ENCODE data around the gene IGFBP2.

Gene IGFBP2

GRCh38 chr2:216643986-216644659 is 10.9 kb downstream of the IGFBP2 start:
- no peak for DNase-seq (ENCODE audit: low spot score)

- no peak for DNase-seq (ENCODE audit: low spot score)
Measured at GRCh38 chr2:216644842-216645635, 11.8 kb downstream of the IGFBP2 start.

GRCh38 chr2:216645636-216645950 is 12.4 kb downstream of the IGFBP2 start:
- no peak for DNase-seq (ENCODE audit: low spot score)

- DNase-seq (ENCODE audit: low spot score), result no peak
Measured at GRCh38 chr2:216646116-216646515, 12.9 kb downstream of the IGFBP2 start.

GRCh38 chr2:216648105-216648504 is 14.9 kb downstream of the IGFBP2 start:
- no peak for DNase-seq (ENCODE audit: low spot score)

GRCh38 chr2:216649574-216649973 is 16.4 kb downstream of the IGFBP2 start:
- no peak for DNase-seq (ENCODE audit: low spot score)

- DNase-seq (ENCODE audit: low spot score), result no peak
Measured at GRCh38 chr2:216650626-216651257, 17.5 kb downstream of the IGFBP2 start.

- DNase-seq (ENCODE audit: low spot score), result no peak
Measured at GRCh38 chr2:216651351-216651881, 18.2 kb downstream of the IGFBP2 start.

GRCh38 chr2:216652566-216652965 is 19.3 kb downstream of the IGFBP2 start:
- no peak for DNase-seq (ENCODE audit: low spot score)

- no peak for DNase-seq (ENCODE audit: low spot score)
Measured at GRCh38 chr2:216653093-216653799, 20.0 kb downstream of the IGFBP2 start.

GRCh38 chr2:216653931-216654365 is 20.7 kb downstream of the IGFBP2 start:
- DNase-seq (ENCODE audit: low spot score), result peak; percentile 57

- DNase-seq (ENCODE audit: low spot score), result no peak
Measured at GRCh38 chr2:216654528-216655052, 21.4 kb downstream of the IGFBP2 start.

GRCh38 chr2:216657086-216657855 is 24.1 kb downstream of the IGFBP2 start:
- DNase-seq (ENCODE audit: low spot score), result no peak

- DNase-seq (ENCODE audit: low spot score), result no peak
Measured at GRCh38 chr2:216657980-216658379, 24.8 kb downstream of the IGFBP2 start.

GRCh38 chr2:216658757-216659156 is 25.5 kb downstream of the IGFBP2 start:
- DNase-seq (ENCODE audit: low spot score), result no peak

- no peak for DNase-seq (ENCODE audit: low spot score)
Measured at GRCh38 chr2:216659276-216659675, 26.1 kb downstream of the IGFBP2 start.

- no peak for DNase-seq (ENCODE audit: low spot score)
Measured at GRCh38 chr2:216660496-216660895, 27.3 kb downstream of the IGFBP2 start.

GRCh38 chr2:216661051-216661450 is 27.8 kb downstream of the IGFBP2 start:
- no peak for DNase-seq (ENCODE audit: low spot score)

- peak; percentile 86 for DNase-seq (ENCODE audit: low spot score)
Measured at GRCh38 chr2:216661639-216662375, 28.6 kb downstream of the IGFBP2 start.

GRCh38 chr2:216663106-216663505 is 29.9 kb downstream of the IGFBP2 start:
- no peak for DNase-seq (ENCODE audit: low spot score)

- DNase-seq (ENCODE audit: low spot score), result no peak
Measured at GRCh38 chr2:216663846-216664245, 30.6 kb downstream of the IGFBP2 start.

Data from hepatic stellate cell (primary cell).